NB4 (cell line): ENCODE measurements around the gene PAX2.

ENCODE experiments used
- POLR2A ChIP-seq: IDR thresholded peaks from 2 replicates; pipeline ENCODE4 v1.6.1; 2011; ENCODE audit warnings: mild to moderate bottlenecking; ENCODE audit not compliant: insufficient read length; ENCODE audit errors: extremely low read depth
- TF ChIP-seq, protein P1 (sequence below): IDR thresholded peaks from one replicate; pipeline ENCODE4 v1.5.1; 2012; ENCODE audit warnings: low read depth, low read length
- TF ChIP-seq, protein P2 (sequence below): IDR thresholded peaks from 2 replicates; pipeline ENCODE4 v1.6.1; 2011; ENCODE audit warnings: low read depth, low read length

DNA sequence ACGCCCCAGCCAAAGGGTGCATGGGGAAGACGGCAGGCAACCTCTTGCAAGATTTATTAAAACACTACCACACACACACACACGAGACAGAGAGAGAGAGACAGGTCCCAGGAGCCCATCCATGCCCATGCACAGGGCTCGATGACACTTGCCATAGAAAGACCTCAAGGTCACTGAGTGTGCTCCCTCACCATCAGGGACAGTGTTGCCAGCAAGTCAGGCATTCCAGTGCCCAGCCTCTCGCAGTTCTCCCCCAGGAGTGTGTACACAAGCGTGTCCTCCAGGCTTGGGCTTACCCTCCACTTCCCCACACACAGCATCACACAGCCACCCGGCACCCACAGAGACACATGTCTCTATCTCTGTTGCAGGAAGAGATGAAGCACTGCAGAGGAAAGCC lies 120.6 kb downstream of the PAX2 start:
- TF ChIP-seq, protein P1, sequence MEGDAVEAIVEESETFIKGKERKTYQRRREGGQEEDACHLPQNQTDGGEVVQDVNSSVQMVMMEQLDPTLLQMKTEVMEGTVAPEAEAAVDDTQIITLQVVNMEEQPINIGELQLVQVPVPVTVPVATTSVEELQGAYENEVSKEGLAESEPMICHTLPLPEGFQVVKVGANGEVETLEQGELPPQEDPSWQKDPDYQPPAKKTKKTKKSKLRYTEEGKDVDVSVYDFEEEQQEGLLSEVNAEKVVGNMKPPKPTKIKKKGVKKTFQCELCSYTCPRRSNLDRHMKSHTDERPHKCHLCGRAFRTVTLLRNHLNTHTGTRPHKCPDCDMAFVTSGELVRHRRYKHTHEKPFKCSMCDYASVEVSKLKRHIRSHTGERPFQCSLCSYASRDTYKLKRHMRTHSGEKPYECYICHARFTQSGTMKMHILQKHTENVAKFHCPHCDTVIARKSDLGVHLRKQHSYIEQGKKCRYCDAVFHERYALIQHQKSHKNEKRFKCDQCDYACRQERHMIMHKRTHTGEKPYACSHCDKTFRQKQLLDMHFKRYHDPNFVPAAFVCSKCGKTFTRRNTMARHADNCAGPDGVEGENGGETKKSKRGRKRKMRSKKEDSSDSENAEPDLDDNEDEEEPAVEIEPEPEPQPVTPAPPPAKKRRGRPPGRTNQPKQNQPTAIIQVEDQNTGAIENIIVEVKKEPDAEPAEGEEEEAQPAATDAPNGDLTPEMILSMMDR = no peak
- no peak for TF ChIP-seq POLR2A
- TF ChIP-seq, protein P2, sequence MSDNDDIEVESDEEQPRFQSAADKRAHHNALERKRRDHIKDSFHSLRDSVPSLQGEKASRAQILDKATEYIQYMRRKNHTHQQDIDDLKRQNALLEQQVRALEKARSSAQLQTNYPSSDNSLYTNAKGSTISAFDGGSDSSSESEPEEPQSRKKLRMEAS = no peak
